ENCODE results near the gene CHD2.

DNA sequence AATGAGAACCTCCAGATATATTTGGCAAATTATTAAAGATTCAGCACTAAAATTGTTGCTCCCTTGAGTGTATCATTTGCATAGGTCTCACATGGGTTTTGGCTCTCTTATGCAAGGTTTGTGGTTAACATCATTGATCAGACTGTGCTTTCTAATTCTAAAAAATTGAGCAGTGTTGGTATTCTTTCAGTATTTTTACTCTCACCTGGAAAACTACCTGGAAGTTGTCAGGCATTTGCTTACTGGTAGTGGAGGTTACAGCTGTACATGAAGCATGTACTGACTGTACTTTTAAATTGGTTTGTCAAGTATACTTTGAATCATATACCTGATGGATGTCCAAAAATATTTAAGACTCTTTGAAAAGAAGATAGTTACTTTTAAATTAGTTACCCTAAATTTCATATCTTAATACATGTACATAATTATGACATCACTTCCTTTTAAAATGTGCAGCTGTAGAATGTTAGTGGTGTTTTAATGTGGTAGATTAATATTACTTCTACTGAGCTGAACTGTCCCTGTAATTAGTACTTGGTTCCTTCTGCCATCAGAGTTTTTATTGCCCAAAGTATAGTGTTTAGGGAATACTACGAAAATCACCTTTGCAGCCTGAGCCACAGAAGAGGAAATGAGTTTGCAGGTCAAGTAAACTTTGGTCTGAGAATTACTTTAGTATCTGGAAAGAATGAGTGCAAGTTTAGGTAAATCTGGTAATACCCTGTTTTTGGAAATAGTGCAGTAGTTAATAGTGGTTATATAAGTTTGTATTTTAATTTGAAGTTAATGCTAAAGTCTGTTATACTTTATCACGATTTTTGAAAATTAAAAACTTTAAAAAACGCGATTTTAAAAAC lies 2.8 kb downstream of the CHD2 start:
- TF ChIP-seq EP300 (IDR thresholded peaks at IDR 0.05) (no peak), POLR2A (IDR thresholded peaks at IDR 0.05) (no peak)
- TF ChIP-seq, protein P1, sequence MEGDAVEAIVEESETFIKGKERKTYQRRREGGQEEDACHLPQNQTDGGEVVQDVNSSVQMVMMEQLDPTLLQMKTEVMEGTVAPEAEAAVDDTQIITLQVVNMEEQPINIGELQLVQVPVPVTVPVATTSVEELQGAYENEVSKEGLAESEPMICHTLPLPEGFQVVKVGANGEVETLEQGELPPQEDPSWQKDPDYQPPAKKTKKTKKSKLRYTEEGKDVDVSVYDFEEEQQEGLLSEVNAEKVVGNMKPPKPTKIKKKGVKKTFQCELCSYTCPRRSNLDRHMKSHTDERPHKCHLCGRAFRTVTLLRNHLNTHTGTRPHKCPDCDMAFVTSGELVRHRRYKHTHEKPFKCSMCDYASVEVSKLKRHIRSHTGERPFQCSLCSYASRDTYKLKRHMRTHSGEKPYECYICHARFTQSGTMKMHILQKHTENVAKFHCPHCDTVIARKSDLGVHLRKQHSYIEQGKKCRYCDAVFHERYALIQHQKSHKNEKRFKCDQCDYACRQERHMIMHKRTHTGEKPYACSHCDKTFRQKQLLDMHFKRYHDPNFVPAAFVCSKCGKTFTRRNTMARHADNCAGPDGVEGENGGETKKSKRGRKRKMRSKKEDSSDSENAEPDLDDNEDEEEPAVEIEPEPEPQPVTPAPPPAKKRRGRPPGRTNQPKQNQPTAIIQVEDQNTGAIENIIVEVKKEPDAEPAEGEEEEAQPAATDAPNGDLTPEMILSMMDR (IDR thresholded peaks at IDR 0.05), result no peak

All from upper lobe of left lung (tissue), 4 donors.